Activated naive CD8-positive, alpha-beta T cell treated with anti-CD3 and anti-CD28 coated beads, Interleukin-2, amount 10 ng/mL, durations not matched to agents 7 days and 5 days (primary cell): ENCODE data around the gene SEC16A. TPM values are rescaled to one million over a fixed set of nuclear protein-coding genes. Genes with fewer than 3 reads are reported as not detected.

ENCODE experiments used
- ATAC-seq: fragments of 150-1000 bp; cut with Tn5 transposase; one replicate; pipeline ENCODE4 v1.10.0; 2021; ENCODE audit warnings: low read depth, moderate library complexity
- POLR2A ChIA-PET: fragments of 350-600 bp; sonication (Branson Sonifier 250); formaldehyde crosslinking; loops from one replicate; lab custom pipeline; 2021; ENCODE audit warnings: antibody characterized with exemption; lab: Charles Lee
- DNase-seq: peaks from one replicate; pipeline ENCODE4 v3.0.0; 2021
- H3K27ac Mint-ChIP-seq: one replicate; pipeline ENCODE4 v1.8.0; 2022; ENCODE audit warnings: mild to moderate bottlenecking, mixed read lengths
- H3K27me3 Mint-ChIP-seq: one replicate; pipeline ENCODE4 v1.8.0; 2022; ENCODE audit warnings: mild to moderate bottlenecking, moderate library complexity, mixed read lengths
- H3K36me3 Mint-ChIP-seq: one replicate; pipeline ENCODE4 v1.8.0; 2021; ENCODE audit warnings: mild to moderate bottlenecking, mixed read lengths
- H3K4me1 Mint-ChIP-seq: one replicate; pipeline ENCODE4 v1.8.0; 2021; ENCODE audit warnings: mixed read lengths
- H3K4me3 Mint-ChIP-seq: one replicate; pipeline ENCODE4 v1.8.0; 2022; ENCODE audit warnings: mild to moderate bottlenecking, moderate library complexity, mixed read lengths
- H3K9me3 Mint-ChIP-seq: one replicate; pipeline ENCODE4 v1.8.0; 2021; ENCODE audit warnings: mixed read lengths
- total RNA-seq, 2 experiments: library from RNA; stranded (reverse); gene quantifications; one replicate each; pipeline ENCODE4 v1.2.3, GENCODE V29; 2021

Gene SEC16A
- total RNA-seq, 2 experiments from 2014 or later: 88.0 to 90.2 TPM

DNA sequence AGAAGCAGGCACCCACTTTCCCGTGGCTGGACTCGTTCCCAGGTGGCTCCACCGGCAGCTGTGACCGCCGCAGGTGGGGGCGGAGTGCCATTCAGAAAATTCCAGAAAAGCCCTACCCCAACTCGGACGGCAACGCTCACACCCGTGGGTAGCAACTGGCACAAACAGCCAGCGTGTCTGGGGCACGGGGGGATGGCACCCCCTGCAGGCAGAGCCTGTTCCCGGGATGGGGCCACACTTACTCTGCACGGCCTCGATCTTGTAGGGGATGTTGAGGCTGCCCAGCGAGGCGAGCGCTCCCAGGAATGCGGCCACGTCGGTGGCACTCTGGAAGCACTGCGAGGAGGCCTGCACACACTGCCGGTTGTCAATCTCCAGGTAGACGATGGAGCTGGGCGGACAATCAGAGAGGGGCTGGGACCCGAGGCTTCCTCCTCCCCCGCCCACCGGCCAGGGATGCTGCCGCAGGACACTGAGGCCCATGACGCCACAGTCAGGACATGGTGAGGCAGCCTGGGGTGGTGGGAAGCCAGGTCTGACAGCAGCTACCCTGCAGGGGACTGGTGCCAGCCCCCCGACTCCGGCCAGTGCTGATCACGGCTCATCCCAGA lies 20.2 kb upstream of the SEC16A start:
- no peak for DNase-seq
- Mint-ChIP-seq H3K36me3 (peaks cover 2% of the 10 kb centered on the region), H3K4me1 (no peaks in the 10 kb centered on the region), H3K27ac (no peak overlapping the region), H3K9me3 (no peaks in the 10 kb centered on the region), H3K4me3 (no peak overlapping the region), H3K27me3 (no peaks in the 10 kb centered on the region)
- POLR2A ChIA-PET: interaction anchor here (0.8 kb wide), 1 partner anchor 31 kb away, joined by 3 read pairs; no protein-coding TSS in a partner anchor
- no peak for ATAC-seq

DNA sequence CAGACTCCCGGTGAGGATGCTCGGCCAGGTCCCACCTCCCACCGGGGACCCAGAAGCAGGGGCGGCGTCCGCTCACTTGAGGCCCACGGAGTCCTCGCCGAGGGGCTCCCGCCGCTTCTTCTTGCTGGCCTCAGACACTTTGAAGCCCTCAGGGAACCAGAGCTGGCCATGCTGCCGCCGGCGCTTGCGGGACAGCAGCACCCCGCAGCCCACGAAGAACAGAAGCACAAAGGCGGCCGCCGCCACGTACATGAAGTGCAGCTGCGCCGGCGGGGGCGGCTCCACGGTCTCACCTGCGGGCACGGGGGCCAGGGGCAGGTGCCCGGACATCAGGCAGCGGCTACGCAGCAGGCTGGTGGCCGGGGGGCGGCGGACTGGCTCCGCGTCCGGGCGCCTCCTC lies 19.4 kb upstream of the SEC16A start:
- POLR2A ChIA-PET: no interaction called here
- H3K27ac Mint-ChIP-seq: no peak overlapping the region
- no peaks in the 10 kb centered on the region for H3K27me3 Mint-ChIP-seq
- H3K36me3 Mint-ChIP-seq: peaks cover 2% of the 10 kb centered on the region
- no peak overlapping the region for H3K4me3 Mint-ChIP-seq
- H3K4me1 Mint-ChIP-seq: no peaks in the 10 kb centered on the region
- H3K9me3 Mint-ChIP-seq: no peaks in the 10 kb centered on the region
- no peak for ATAC-seq
- no peak for DNase-seq

DNA sequence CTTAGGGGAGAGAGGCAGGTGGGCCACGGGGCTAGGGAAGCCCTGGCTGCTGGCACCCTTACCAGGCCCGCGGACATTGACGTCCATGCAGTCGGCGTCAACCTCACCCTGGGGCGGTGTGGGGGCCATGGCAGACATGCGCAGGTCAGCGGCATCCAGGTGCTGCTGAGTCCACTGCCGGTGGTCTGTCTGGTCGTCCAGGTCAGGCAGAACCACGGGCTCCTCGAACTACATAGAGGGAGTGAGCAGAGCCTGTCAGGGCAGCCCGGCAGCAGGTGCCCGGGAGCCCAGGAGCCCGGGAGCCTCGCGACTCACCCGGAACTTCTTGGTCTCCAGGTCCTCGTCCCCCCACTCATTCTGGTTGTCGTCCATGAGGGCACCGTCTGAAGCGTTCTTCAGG lies 18.8 kb upstream of the SEC16A start:
- POLR2A ChIA-PET: no interaction called here
- peaks cover 2% of the 10 kb centered on the region for H3K36me3 Mint-ChIP-seq
- no peak for ATAC-seq

DNA sequence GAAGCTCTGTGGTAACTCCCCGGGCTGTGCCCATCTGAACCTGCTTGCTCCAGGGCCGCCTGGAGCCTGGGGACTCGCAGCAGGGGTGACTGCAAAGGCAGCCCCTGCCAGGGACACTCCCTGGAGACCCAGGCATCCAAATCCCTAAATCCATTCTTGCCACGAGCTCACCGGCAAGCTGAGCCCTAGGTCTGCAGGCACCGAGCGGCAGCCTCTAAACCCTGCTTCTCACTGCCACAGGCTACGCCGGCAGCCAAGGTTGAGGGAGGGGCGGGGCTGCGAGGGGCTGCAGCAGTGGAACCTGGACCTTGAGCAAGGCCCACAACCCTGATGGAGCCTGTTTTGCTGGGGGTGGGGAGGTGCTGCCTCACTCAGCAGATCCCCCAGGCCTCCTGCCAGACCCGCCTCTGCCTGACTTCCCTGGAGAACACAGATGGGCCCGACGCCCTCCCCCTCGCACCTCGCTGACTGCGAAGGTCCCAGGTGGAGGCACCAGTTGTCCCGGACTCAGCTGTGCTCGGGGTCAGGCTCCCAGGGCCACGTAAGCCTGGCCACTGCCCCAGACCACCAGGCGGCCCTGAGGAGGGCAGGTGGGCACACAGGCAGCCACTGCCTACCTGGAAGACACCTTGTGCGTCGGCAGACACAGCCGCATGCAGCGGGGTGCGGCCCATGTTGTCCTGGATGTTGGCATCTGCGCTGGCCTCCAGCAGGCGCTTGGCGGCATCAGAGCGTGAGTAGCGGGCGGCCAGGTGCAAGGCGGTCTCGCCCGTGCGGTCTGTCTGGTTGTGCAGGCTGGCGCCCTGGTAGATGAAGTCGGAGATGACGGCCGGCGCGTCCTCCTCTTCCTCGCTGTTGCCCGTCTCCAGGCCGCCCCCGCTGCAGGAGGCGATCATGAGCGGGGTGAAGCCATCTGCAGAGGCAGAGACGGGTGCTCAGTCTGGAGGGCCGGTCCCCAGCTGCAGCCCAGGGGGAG lies 17.4 kb upstream of the SEC16A start:
- Mint-ChIP-seq H3K4me1 (no peaks in the 10 kb centered on the region), H3K36me3 (peaks cover 4% of the 10 kb centered on the region), H3K9me3 (no peaks in the 10 kb centered on the region), H3K27me3 (no peaks in the 10 kb centered on the region), H3K4me3 (no peak overlapping the region), H3K27ac (no peak overlapping the region)
- DNase-seq: no peak
- no peak for ATAC-seq
- POLR2A ChIA-PET: no interaction called here

More for the DNA sequence above, 18.8 kb upstream of the SEC16A start:
- no peaks in the 10 kb centered on the region for H3K9me3 Mint-ChIP-seq
- no peak overlapping the region for H3K27ac Mint-ChIP-seq
- no peaks in the 10 kb centered on the region for H3K27me3 Mint-ChIP-seq
- H3K4me1 Mint-ChIP-seq: no peaks in the 10 kb centered on the region
- no peak overlapping the region for H3K4me3 Mint-ChIP-seq
- no peak for DNase-seq

DNA sequence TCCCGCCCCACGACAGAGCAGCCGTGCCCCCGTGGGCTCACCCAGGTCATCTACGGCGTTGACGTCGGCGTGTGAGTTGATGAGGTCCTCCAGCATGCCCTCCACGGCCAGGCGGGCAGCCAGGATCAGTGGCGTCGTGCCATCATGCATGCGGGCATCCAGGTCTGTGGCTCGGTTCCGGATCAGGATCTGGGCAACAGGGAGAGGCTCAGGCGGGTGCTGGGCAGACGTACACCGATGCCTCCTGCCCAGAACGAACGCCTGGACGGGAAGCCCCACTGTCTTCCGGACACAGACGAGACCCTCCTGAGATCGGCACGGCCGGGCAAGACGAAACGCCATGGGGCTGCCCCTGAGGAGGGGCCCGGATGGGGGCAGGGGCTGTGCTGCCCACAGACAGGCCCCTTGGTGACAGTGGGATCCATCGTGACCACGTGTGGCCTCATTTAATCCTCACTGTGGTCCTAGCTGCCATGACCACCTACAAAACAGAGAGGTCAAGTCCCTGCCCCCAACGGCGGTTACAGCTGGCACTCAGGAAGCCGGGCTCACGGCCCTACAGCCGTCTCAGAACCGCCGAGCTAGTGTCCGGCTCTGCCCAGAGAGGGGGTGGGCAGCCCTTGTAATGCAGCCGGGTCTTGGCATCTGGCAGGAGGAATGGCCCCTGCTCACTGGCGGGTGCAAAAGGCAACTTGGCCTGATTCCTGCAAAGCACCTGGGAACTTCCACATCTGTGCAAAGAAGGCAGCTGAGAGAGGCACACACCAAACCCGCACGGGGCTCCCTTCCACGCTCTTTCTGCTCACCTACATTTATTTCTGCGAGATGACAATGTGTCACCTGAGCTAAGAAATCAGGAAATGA lies 16.5 kb upstream of the SEC16A start:
- Mint-ChIP-seq H3K36me3 (peaks cover 4% of the 10 kb centered on the region), H3K4me1 (no peaks in the 10 kb centered on the region), H3K9me3 (no peaks in the 10 kb centered on the region), H3K27me3 (no peaks in the 10 kb centered on the region), H3K27ac (no peak overlapping the region), H3K4me3 (no peak overlapping the region)
- ATAC-seq (no peak), DNase-seq (no peak)
- POLR2A ChIA-PET: no interaction called here

DNA sequence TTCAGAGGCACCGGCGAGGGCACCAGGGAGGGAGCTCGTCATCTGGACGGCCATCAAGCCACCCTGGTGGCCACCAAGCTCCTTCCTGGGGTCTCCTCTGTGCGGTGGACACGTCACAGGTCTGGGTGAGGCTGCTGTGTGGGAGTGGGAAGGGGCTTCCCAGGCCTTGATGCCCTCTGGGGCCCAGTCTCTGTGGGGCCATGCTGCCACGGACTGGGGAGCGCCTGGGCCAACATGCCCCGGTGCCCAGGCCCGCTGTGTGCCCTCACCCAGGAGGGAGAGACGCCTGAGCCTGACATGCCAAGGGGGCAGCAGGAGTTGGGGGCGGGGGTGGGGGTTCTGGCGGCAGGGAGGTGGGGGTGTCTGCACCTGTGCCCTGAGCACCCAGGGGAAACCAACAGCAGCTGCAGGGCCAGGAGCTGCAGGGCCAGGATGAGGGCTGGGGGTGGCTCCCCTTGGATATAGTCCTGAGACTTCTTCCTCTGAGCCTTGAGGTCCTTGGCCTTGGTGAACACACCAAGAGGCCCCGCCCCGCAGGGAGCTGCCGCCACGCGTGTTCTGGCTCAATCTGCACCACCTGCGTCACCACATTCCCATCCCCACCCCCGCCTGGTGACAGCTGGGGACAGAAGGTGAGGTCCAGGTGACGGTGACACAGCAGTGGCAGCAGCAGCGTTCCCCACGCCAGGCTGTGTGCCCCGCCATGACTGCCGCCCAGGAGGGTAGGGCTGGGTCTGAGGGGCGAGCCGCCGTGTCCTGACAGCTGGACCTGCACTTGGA lies 15.3 kb upstream of the SEC16A start:
- Mint-ChIP-seq H3K9me3 (no peaks in the 10 kb centered on the region), H3K4me3 (no peak overlapping the region), H3K36me3 (peaks cover 4% of the 10 kb centered on the region), H3K4me1 (no peaks in the 10 kb centered on the region), H3K27ac (no peak overlapping the region), H3K27me3 (no peaks in the 10 kb centered on the region)
- ATAC-seq (no peak), DNase-seq (no peak)
- POLR2A ChIA-PET: no interaction called here

DNA sequence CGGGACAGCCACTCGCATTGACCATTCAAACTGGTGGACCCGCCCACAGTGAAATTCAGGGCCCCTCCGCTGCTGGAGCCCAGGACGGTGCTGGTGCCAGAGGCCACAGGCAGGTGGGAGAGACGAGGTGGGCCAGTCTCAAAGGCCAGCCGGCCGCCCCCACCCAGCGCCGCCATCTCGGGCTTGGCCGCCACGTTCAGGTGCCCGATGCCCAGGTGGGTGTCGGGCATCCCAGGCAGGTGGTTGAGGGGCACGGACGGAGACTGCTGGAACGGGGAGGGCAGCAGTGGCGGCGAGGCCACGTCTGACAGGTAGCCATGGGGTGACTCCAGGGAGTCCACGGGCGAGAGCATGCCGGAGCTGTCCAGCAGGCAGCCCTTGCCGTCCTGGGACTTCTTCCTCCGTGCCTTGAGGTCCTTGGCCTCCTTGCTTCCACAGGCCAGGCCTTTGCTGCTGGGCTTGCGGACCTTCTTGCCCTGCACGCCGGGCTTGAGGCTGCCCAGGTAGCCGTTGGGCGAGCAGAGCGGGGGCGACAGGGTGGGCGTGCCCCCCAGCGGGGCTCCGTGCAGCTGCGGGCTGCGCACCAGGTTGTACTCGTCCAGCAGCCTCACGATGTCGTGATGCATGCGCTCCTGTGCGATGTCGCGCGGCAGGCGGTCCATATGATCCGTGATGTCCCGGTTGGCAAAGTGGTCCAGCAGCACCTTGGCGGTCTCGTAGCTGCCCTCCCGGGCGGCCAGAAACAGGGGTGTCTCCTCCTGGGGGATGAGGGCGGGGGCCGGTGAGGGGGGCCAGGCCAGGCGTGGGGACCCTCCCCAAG lies 14.2 kb upstream of the SEC16A start:
- POLR2A ChIA-PET: no interaction called here

DNA sequence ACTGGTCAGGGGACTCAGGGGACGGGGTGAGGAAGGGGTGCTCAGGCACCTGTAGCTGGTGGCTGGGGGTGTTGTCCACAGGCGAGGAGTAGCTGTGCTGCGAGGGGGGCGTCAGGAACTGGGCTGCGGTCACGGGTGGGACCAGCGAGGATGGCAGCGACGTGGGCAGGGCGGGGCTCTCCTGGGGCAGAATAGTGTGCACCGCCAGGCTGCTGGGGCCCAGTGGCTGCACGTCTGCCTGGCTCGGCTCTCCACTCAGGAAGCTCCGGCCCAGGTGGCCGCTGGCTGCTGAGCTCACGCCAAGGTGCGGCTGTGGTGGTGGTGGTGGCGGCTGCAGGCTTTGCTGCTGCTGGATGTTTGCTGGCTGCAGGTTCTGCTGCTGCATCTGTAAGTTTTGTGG lies 13.3 kb upstream of the SEC16A start:
- DNase-seq (no peak), ATAC-seq (no peak)
- POLR2A ChIA-PET: no interaction called here
- no peaks in the 10 kb centered on the region for H3K4me1 Mint-ChIP-seq
- H3K27ac Mint-ChIP-seq: no peak overlapping the region
- no peaks in the 10 kb centered on the region for H3K9me3 Mint-ChIP-seq
- H3K4me3 Mint-ChIP-seq: no peak overlapping the region
- no peaks in the 10 kb centered on the region for H3K27me3 Mint-ChIP-seq
- peaks cover 2% of the 10 kb centered on the region for H3K36me3 Mint-ChIP-seq

More for the DNA sequence above, 14.2 kb upstream of the SEC16A start:
- DNase-seq: no peak
- ATAC-seq: no peak
- Mint-ChIP-seq H3K36me3 (peaks cover 4% of the 10 kb centered on the region), H3K4me1 (no peaks in the 10 kb centered on the region), H3K27me3 (no peaks in the 10 kb centered on the region), H3K9me3 (no peaks in the 10 kb centered on the region), H3K27ac (no peak overlapping the region), H3K4me3 (no peak overlapping the region)

DNA sequence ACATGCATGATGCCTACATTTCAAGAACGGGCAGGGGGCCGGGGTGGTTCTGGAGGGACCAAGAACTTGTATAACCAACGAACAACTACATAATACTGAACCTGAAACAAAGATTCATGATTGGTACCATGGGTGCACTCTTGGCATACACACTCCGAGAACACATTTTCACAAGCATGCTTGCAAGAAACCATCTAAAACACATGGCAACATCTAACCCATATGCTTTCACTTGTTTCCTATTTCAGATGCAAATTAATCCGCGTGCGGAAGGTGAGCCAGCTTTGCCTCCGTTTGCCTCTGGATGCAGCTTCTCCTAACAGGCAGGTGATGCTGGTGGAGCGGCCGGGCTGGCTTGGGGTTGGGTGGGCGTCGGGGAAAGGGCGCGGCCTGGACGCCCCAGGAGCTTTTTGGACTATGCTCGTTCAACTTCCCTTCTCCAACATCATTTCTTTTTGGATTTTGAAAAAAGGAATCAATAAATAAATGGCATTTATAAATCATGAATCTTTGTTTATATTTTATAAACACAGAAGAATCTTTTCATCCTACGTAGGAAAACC lies 12.5 kb upstream of the SEC16A start:
- no peak for DNase-seq
- POLR2A ChIA-PET: interaction anchor here (1.0 kb wide), 1 partner anchor 43 kb away, joined by 3 read pairs; no protein-coding TSS in a partner anchor
- no peak overlapping the region for H3K4me3 Mint-ChIP-seq
- peaks cover 2% of the 10 kb centered on the region for H3K36me3 Mint-ChIP-seq
- H3K27ac Mint-ChIP-seq: no peak overlapping the region
- no peak for ATAC-seq
- no peaks in the 10 kb centered on the region for H3K27me3 Mint-ChIP-seq
- no peaks in the 10 kb centered on the region for H3K4me1 Mint-ChIP-seq
- no peaks in the 10 kb centered on the region for H3K9me3 Mint-ChIP-seq

DNA sequence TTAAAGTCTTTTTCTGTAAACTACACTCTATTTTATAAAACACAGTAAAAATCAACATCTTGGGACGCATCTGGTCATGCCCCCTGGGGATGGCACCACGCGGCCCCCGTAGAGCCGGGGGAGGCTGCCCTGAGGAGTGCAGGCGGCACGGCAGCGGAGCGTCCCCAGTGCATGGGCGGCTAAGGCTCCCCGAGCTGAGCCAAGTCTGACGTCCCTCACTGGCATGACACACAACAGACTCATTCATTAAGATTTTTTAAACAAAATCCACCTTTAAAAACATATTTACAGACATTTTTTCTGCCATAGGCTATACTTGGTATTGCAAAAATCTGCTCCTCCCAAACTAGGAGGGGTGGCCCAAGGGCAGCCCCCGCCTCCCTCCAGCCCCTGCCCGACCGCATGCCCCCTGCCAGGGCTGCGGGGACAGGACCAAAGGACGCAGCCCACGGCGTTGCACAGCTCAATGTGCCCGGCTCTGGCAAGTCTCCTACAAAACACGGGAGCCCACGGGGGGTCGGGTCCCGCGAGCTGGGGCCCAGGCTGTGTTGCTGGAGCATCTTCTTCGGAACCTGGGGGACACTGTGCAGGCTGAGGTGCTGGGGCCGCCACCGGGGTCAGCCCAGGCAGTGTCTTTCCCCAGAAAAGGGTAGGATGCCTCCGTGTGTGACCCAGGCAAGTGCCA lies 11.8 kb upstream of the SEC16A start:
- no peak for ATAC-seq
- H3K36me3 Mint-ChIP-seq: peaks cover 2% of the 10 kb centered on the region
- DNase-seq: no peak
- no peaks in the 10 kb centered on the region for H3K27me3 Mint-ChIP-seq
- H3K27ac Mint-ChIP-seq: no peak overlapping the region
- no peaks in the 10 kb centered on the region for H3K4me1 Mint-ChIP-seq
- no peak overlapping the region for H3K4me3 Mint-ChIP-seq
- H3K9me3 Mint-ChIP-seq: no peaks in the 10 kb centered on the region
- POLR2A ChIA-PET: interaction anchor here (1.0 kb wide), 1 partner anchor 44 kb away, joined by 3 read pairs; no protein-coding TSS in a partner anchor

DNA sequence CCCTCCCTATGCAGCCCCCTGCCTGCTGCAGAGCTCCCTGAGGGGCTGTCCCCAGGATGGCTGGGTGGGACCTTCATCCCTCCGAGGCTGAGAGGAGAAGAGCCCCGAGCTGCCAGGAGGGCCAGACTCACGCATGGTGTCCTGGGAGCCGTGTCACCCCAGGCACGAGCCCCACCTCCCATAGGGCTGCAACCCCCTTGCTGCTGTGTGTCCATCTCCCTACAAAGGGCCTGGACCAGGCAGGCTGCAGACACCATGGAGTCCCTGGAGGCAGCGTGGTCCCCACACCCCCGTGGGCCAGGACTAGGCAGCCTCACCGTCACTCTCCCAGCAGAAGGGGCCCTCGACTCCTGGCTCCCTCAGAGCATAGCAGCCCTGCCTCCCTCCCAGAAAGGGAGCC lies 11.2 kb upstream of the SEC16A start:
- H3K27me3 Mint-ChIP-seq: no peaks in the 10 kb centered on the region
- H3K4me3 Mint-ChIP-seq: no peak overlapping the region
- H3K36me3 Mint-ChIP-seq: peaks cover 2% of the 10 kb centered on the region
- no peak overlapping the region for H3K27ac Mint-ChIP-seq
- no peaks in the 10 kb centered on the region for H3K4me1 Mint-ChIP-seq
- H3K9me3 Mint-ChIP-seq: no peaks in the 10 kb centered on the region
- POLR2A ChIA-PET: no interaction called here
- ATAC-seq: peak; percentile 7
- no peak for DNase-seq
